ENCODE data around the gene ZNF732.
A peak's percentile ranks its signal among the peaks of the same experiment; 100 is the strongest.

Gene ZNF732

GRCh38 chr4:304969-305680, at the start of gene ZNF732:
Gene ZNF732 (minus strand): TSS chr4:305474. CDS start chr4:305310, 164 bp downstream.
- peak; percentile 95 for DNase-seq (ENCODE audit: low spot score)
- POLR2A ChIA-PET (ENCODE audit: low non-redundant PET): no interaction called here
- H3K27ac ChIP-seq: peak within 1 kb of the TSS; percentile 51
- CTCF ChIA-PET: interaction anchor here (0.6 kb wide), 1 partner anchor 13 kb away, joined by 3 read pairs; no protein-coding TSS in a partner anchor
- TF ChIP-seq, protein P1, sequence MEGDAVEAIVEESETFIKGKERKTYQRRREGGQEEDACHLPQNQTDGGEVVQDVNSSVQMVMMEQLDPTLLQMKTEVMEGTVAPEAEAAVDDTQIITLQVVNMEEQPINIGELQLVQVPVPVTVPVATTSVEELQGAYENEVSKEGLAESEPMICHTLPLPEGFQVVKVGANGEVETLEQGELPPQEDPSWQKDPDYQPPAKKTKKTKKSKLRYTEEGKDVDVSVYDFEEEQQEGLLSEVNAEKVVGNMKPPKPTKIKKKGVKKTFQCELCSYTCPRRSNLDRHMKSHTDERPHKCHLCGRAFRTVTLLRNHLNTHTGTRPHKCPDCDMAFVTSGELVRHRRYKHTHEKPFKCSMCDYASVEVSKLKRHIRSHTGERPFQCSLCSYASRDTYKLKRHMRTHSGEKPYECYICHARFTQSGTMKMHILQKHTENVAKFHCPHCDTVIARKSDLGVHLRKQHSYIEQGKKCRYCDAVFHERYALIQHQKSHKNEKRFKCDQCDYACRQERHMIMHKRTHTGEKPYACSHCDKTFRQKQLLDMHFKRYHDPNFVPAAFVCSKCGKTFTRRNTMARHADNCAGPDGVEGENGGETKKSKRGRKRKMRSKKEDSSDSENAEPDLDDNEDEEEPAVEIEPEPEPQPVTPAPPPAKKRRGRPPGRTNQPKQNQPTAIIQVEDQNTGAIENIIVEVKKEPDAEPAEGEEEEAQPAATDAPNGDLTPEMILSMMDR (conservative IDR thresholded peaks at IDR 0.05; ENCODE audit: low read depth): no peak

DNA sequence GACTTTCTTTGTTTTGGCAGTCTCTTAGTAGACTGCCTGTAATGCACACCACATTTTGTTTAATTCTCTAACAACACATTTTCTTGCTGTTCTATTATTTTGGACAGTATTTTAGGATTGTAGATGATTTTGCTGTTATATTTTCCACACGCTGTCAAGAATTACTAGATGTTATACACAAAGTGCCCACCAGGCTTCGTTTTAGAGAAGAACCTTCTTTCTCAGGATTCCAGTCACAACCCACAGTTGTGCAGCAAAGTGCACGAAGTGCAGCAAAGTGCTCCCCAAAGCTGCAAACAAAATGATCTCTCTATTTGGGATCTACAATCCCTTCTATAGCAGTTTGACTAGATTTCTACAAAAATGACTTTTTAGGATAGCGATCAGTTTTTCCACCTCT, 34.7 kb upstream of the ZNF732 start:
- no peak overlapping the region for H3K27ac ChIP-seq
- POLR2A ChIA-PET (ENCODE audit: low non-redundant PET): no interaction called here
- CTCF ChIA-PET: no interaction called here
- no peak for DNase-seq (ENCODE audit: low spot score)
- TF ChIP-seq, protein P1 (conservative IDR thresholded peaks at IDR 0.05; ENCODE audit: low read depth): no peak

GRCh38 chr4:338759-339097, 33.5 kb upstream of the ZNF732 start:
- CTCF ChIA-PET: no interaction called here
- TF ChIP-seq, protein P1 (conservative IDR thresholded peaks at IDR 0.05; ENCODE audit: low read depth): no peak

DNA sequence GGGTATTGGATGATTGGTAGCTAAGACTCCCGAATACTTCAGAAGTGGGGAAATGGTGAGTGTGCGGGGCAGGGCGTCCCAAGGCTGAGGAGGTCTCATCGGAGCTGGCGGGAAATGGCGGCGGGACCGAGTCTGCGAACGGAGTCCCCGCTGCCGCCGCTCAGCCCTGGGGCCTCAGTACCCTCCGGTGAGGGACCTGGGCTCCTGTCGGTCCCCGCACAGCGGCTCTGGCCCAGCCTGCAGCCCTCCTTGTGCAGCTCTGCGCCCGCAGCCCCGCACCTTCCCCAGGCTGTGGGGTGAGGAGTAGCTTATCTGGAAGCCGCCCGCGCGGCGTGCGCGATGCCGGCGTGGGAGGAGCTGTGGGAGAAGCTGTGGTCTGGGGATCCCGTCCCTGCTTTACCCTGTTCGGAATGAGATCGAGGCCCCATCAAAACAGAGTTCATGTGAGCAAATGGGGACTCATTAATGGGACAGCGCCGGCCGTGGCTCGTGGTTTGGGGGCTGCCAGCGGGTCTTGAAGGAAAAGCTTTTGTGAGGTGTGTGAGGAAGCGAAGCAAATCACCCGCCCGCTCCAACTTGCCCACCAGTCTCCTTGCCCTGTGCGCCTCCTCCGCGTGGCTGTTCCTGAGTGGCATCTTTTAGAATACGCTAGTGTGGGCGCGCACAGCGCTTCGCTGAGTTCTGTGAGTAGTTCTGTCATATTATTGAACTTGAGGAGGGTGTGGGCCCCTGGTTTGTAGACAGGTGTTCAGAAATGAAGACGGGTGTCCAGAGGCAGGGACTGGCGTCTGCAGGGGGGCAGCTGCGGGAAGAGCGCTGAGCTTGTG, 32.9 kb upstream of the ZNF732 start:
- peak; percentile 15 for DNase-seq (ENCODE audit: low spot score)
- POLR2A ChIA-PET (ENCODE audit: low non-redundant PET): no interaction called here
- CTCF ChIA-PET: no interaction called here
- TF ChIP-seq, protein P1 (conservative IDR thresholded peaks at IDR 0.05; ENCODE audit: low read depth): no peak
- H3K27ac ChIP-seq: peak overlapping the region; percentile 92

More at GRCh38 chr4:338759-339097, 33.5 kb upstream of the ZNF732 start:
- POLR2A ChIA-PET (ENCODE audit: low non-redundant PET): no interaction called here
- no peak for DNase-seq (ENCODE audit: low spot score)
- H3K27ac ChIP-seq: peak overlapping the region; percentile 92

DNA sequence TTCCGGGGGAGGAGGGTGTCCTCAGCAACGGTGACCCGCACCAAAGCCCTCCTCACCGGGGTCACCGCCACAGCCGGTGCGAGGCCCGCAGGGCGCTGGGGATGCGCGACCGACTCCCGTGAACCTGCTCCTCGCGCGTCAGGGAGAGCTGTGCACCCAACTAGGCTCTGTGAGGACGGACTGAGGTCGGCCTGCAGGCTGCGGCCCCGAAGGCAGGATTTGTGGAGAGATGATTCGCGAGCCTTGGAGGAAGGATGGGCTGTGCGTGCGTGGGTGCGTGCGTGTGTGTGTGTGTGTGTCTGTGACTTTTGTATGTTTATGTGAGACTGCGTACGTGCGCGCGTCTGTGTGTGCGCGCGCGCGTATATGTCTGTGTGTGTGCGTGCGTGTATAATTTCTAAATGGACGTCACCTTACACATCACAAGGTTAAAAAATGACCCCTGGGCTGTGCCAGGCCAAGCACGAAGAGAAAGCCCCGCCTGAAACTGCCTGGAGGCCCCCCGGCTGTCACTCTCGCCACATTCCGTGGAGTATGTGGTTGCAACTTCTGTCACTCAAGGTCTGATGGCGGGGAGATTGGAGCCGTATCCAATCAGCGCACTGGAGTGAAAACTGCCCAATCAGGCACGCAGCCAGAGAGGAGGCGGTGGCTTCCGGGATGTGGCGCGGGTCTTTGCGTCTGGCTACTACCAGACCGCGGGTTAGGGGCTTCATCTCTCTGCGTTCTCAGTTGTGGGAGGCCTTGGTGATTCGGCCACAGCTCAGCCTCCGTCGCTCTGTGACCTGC, 32.1 kb upstream of the ZNF732 start, which contains the start of gene ZNF141:
Gene ZNF141 (plus strand): TSS at position 672 of the 789 bp plus-strand sequence. CDS start 170 bp downstream, outside the sequence.
- POLR2A ChIA-PET (ENCODE audit: low non-redundant PET): no interaction called here
- TF ChIP-seq, protein P1 (conservative IDR thresholded peaks at IDR 0.05; ENCODE audit: low read depth): no peak
- peak; percentile 99 for DNase-seq (ENCODE audit: low spot score)
- peak within 1 kb of the TSS; percentile 92 for H3K27ac ChIP-seq
- CTCF ChIA-PET: no interaction called here

DNA sequence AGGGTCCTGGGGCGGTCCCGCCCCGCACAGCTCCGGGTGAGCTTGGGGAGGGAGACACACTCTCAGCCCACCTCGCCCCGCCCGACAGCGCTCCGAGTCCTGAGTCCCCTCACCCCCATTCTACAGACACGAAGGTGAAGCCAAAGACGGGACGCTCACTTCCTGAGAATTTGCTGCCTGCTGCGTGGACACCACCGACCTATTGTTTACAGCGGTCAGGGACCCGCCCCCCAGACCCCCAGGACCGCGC, 31.5 kb upstream of the ZNF732 start:
- TF ChIP-seq, protein P1 (conservative IDR thresholded peaks at IDR 0.05; ENCODE audit: low read depth): no peak
- ChIA-PET POLR2A (ENCODE audit: low non-redundant PET) (no interaction called here), CTCF (no interaction called here)
- H3K27ac ChIP-seq: peak overlapping the region; percentile 92
- DNase-seq (ENCODE audit: low spot score): peak; percentile 1
